Neuronal stem cell (in vitro differentiated cells): ENCODE data around the gene PMS1.
A peak's percentile ranks its signal among the peaks of the same experiment; 100 is the strongest.

Source experiments
- DNase-seq: peaks from one replicate; pipeline ENCODE4 v3.0.0-alpha.2; 2013; ENCODE audit warnings: low spot score
- H2AFZ ChIP-seq: one replicate; pipeline ENCODE4 v1.6.1; 2013; ENCODE audit warnings: mild to moderate bottlenecking, low read length, inconsistent platforms
- H2AK5ac ChIP-seq: 2 replicates; pipeline ENCODE4 v1.6.1; 2013; ENCODE audit warnings: low read depth, mild to moderate bottlenecking, inconsistent platforms, low read length, moderate library complexity, mixed read lengths
- H2BK120ac ChIP-seq: 2 replicates; pipeline ENCODE4 v1.6.1; 2013; ENCODE audit warnings: low read depth, mild to moderate bottlenecking, inconsistent platforms, low read length, moderate library complexity, mixed read lengths
- H2BK12ac ChIP-seq: one replicate; pipeline ENCODE4 v1.6.1; 2013; ENCODE audit warnings: low read length, inconsistent platforms
- H2BK15ac ChIP-seq: 2 replicates; pipeline ENCODE4 v1.6.1; 2013; ENCODE audit warnings: mild to moderate bottlenecking, low read length, inconsistent platforms, mixed read lengths
- H2BK5ac ChIP-seq: one replicate; pipeline ENCODE4 v1.6.1; 2013; ENCODE audit warnings: inconsistent platforms, mild to moderate bottlenecking, low read length, moderate library complexity
- H3K14ac ChIP-seq: one replicate; pipeline ENCODE4 v1.6.1; 2013; ENCODE audit warnings: low read length, inconsistent platforms
- H3K18ac ChIP-seq: 2 replicates; pipeline ENCODE4 v1.6.1; 2013; ENCODE audit warnings: low read length, inconsistent platforms
- H3K23ac ChIP-seq: 2 replicates; pipeline ENCODE4 v1.6.1; 2013; ENCODE audit warnings: low read depth, mild to moderate bottlenecking, mixed read lengths, low read length, inconsistent platforms; ENCODE audit not compliant: poor library complexity
- H3K27ac ChIP-seq: replicated peaks from 3 replicates; pipeline ENCODE4 v1.5.1; 2013; ENCODE audit warnings: low read length, inconsistent platforms
- H3K27me3 ChIP-seq, 3 experiments: 2 replicates each; pipeline ENCODE4 v1.6.1; 2013; ENCODE audit warnings: low read length in 3 of 3, mild to moderate bottlenecking in 2 of 3, inconsistent platforms in 1 of 3, low read depth in 1 of 3, mixed read lengths in 1 of 3, moderate library complexity in 1 of 3; ENCODE audit not compliant: control insufficient read depth in 3 of 3, insufficient read depth in 3 of 3
- H3K36me3 ChIP-seq, 2 donors: replicated peaks in 1 of 2; 2 replicates each; pipeline ENCODE4 v1.6.1; 2013; ENCODE audit warnings: low read length in 2 of 2; ENCODE audit not compliant: control insufficient read depth in 2 of 2, insufficient read depth in 2 of 2
- H3K4ac ChIP-seq: 2 replicates; pipeline ENCODE4 v1.6.1; 2013; ENCODE audit warnings: inconsistent platforms, mild to moderate bottlenecking, low read length, moderate library complexity
- H3K4me1 ChIP-seq, 2 donors: 1 replicate in 1 of 2; 2 replicates in 1 of 2; pipeline ENCODE4 v1.6.1; 2013; ENCODE audit warnings: low read length in 2 of 2, low read depth in 1 of 2; ENCODE audit not compliant: control insufficient read depth in 2 of 2, insufficient read depth in 1 of 2
- H3K4me2 ChIP-seq: one replicate; pipeline ENCODE4 v1.6.1; 2013; ENCODE audit warnings: mild to moderate bottlenecking, low read length, inconsistent platforms; ENCODE audit not compliant: insufficient read depth, poor library complexity, severe bottlenecking
- H3K4me3 ChIP-seq, 2 donors: 2 replicates each; pipeline ENCODE4 v1.5.1; 2013; ENCODE audit warnings: low read length in 2 of 2, mild to moderate bottlenecking in 2 of 2, inconsistent platforms in 1 of 2, moderate library complexity in 1 of 2
- H3K79me1 ChIP-seq: one replicate; pipeline ENCODE4 v1.6.1; 2013; ENCODE audit warnings: low read depth, mild to moderate bottlenecking, inconsistent platforms, low read length, moderate library complexity
- H3K9ac ChIP-seq: one replicate; pipeline ENCODE4 v1.6.1; 2013; ENCODE audit warnings: mild to moderate bottlenecking, low read depth, low read length, inconsistent platforms; ENCODE audit not compliant: poor library complexity
- H3K9me3 ChIP-seq, 2 donors: replicated peaks in 1 of 2; 2 replicates each; pipeline versions ENCODE3 to v1.6.1; 2013; ENCODE audit warnings: low read length in 2 of 2, mild to moderate bottlenecking in 2 of 2, inconsistent platforms in 1 of 2, low read depth in 1 of 2, mixed read lengths in 1 of 2, moderate library complexity in 1 of 2; ENCODE audit not compliant: control insufficient read depth in 2 of 2, insufficient read depth in 1 of 2
- H4K8ac ChIP-seq: one replicate; pipeline ENCODE4 v1.6.1; 2013; ENCODE audit warnings: low read depth, mild to moderate bottlenecking, inconsistent platforms, low read length, moderate library complexity
- H4K91ac ChIP-seq: one replicate; pipeline ENCODE4 v1.6.1; 2013; ENCODE audit warnings: low read length, low read depth, mild to moderate bottlenecking, inconsistent platforms; ENCODE audit not compliant: poor library complexity
- WGBS, 2 donors: extraction: QIAGEN DNeasy Blood & Tissue Kit; methylation state at CpG; one replicate each; pipeline ENCODE4 v1.1.7; 2013; ENCODE audit warnings: missing lambda C conversion rate in 2 of 2, mixed read lengths in 1 of 2; ENCODE audit not compliant: insufficient read length in 2 of 2, insufficient replicate concordance in 1 of 2; ENCODE audit errors: extremely low coverage in 2 of 2; 5-methylcytosine and 5-hydroxymethylcytosine counted together

Gene PMS1

DNA sequence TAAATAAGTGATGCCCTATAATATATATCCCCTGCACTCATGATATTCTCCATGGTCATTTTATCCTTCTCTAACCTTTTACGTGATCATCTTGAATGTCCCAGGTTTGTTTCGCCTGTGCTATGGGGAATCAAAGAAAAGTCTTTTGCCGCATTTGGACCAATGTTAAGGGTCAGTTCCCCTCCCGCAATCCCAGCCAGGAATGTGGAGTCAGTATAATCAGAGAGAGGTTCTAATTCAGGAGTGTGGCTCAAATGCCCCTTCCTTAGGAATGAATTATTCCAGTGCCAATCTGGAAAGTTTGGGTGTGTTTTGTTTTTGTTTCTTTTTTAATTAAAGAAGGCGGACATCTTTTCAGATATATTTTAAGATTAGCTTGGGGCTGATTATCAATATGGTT lies 41.8 kb downstream of the PMS1 start:
- no peak overlapping the region for H2BK5ac ChIP-seq
- H2AK5ac ChIP-seq, result no peak overlapping the region
- H3K4me1 ChIP-seq, result peaks cover 0 to 2% of the 10 kb centered on the region in 2 donors
- H3K23ac ChIP-seq, result no peak overlapping the region
- H3K27me3 ChIP-seq, result no peaks in the 10 kb centered on the region
- no peak overlapping the region for H2BK12ac ChIP-seq
- no peak overlapping the region for H2BK15ac ChIP-seq
- H2BK120ac ChIP-seq, result no peak overlapping the region
- H3K36me3 ChIP-seq, result peaks cover 3 to 55% of the 10 kb centered on the region in 2 donors
- H3K9ac ChIP-seq, result no peak overlapping the region
- H3K14ac ChIP-seq, result no peak overlapping the region
- no peak overlapping the region for H3K4ac ChIP-seq
- H3K4me3 ChIP-seq, result no peak overlapping the region
- no CpG with 5 or more reads among the region's 5 CpGs for WGBS, 2 donors
- no peak overlapping the region for H4K91ac ChIP-seq
- H2AFZ ChIP-seq, result no peak overlapping the region
- peak overlapping the region; percentile 53 for H3K27ac ChIP-seq
- no peak overlapping the region for H3K18ac ChIP-seq
- no peaks in the 10 kb centered on the region for H3K79me1 ChIP-seq
- no peaks in the 10 kb centered on the region for H3K9me3 ChIP-seq
- peak; percentile 54 for DNase-seq
- no peak overlapping the region for H3K4me2 ChIP-seq
- no peak overlapping the region for H4K8ac ChIP-seq

DNA sequence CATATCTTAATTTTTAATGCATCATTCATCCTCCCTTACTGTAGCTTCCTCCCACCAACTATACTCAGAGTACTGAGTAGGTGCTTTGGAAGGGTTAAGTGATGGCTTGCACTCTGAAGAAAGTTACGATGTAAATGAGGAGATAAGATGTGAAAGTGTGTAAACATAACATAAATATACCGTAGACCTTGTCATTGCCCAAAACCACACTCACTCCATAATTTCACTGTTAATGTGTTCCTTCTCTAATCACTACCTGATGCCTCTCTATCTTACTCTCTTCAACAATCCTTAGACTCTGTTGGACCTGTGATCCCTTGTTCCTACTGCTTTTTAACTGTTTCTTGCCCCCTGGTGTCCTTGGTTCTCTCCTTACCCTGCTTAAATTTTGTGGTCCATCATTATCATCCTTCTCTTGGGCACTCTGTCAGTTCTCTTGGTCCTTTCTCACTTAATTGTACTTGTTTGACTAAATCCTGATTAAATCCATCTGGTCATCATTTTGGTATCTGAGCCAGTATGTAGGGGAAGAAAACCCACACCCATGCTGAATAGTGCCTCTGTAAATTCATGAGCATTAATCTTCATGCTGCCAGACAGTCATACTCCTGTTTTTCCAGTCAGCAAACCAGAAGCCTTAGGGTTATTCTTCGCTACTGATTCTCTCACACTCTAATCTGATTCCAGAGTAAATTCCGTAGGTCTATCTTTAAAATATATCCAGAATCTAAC lies 45.0 kb downstream of the PMS1 start:
- Histone ChIP-seq H3K79me1 (no peaks in the 10 kb centered on the region), H2BK5ac (no peak overlapping the region), H2AFZ (no peak overlapping the region), H3K14ac (no peak overlapping the region), H2BK120ac (no peak overlapping the region), H4K8ac (no peak overlapping the region), H3K23ac (no peak overlapping the region), H3K27me3 (no peaks in the 10 kb centered on the region), H3K4me3 (no peak overlapping the region), H3K36me3 (peaks cover 3 to 60% of the 10 kb centered on the region in 2 donors), H4K91ac (no peak overlapping the region), H2AK5ac (no peak overlapping the region), H3K4ac (no peak overlapping the region), H3K9ac (no peak overlapping the region), H3K4me2 (no peak overlapping the region), H3K27ac (no peak overlapping the region), H2BK12ac (no peak overlapping the region), H3K18ac (no peak overlapping the region), H3K9me3 (no peaks in the 10 kb centered on the region), H2BK15ac (no peak overlapping the region), H3K4me1 (peaks cover 0 to 2% of the 10 kb centered on the region in 2 donors)
- WGBS, 2 donors, result no CpG with 5 or more reads among the region's 4 CpGs
- no peak for DNase-seq

DNA sequence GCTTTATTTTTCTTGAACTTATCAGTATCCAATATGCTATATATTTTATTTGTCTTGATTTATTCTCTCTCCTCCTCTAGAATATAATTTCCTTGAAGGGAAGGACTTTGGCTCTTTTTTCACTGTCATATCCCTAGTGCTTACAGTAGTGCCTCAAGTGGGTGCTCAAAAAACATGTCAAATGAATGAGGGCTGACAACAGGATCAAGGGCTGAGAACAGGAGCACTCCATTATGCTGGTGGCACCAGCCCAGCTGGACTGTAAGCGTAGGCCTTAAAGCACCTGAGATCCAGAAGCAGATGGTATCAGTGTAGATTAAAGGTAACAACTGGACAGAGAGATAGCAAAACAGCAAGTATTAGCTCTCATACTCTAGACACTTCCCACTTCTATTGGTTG lies 46.3 kb downstream of the PMS1 start:
- Histone ChIP-seq H3K79me1 (no peaks in the 10 kb centered on the region), H3K4ac (no peak overlapping the region), H3K4me3 (no peak overlapping the region), H2AFZ (no peak overlapping the region), H2BK120ac (no peak overlapping the region), H3K4me2 (no peak overlapping the region), H3K23ac (no peak overlapping the region), H3K36me3 (peaks cover 3 to 53% of the 10 kb centered on the region in 2 donors), H2BK12ac (no peak overlapping the region), H2BK15ac (no peak overlapping the region), H3K9ac (no peak overlapping the region), H3K4me1 (peaks cover 0 to 2% of the 10 kb centered on the region in 2 donors), H3K18ac (no peak overlapping the region), H4K91ac (no peak overlapping the region), H2BK5ac (no peak overlapping the region), H3K14ac (no peak overlapping the region), H2AK5ac (no peak overlapping the region), H3K27ac (no peak overlapping the region), H4K8ac (no peak overlapping the region), H3K9me3 (no peaks in the 10 kb centered on the region), H3K27me3 (no peaks in the 10 kb centered on the region)
- no CpG with 5 or more reads among the region's 1 CpG for WGBS, 2 donors
- no peak for DNase-seq

DNA sequence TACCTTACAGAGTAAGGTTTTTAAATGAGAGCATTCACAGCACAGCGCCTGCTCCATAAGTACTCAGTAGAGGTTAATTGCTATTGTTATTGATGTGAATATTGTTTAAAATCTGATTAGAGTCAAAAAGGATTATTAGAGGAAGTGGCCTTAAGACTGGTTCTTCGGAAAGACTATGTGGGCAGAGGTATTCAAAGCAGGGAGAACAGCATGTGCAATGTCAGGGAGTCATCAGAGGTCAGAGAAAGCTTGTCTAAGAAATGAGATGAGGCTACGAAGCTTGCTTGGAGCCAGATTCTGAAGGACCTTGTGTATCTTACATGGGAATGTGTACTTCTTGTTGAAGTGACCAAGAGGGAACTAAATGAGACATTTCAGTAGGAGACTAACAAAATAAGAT lies 49.8 kb downstream of the PMS1 start:
- H3K23ac ChIP-seq, result no peak overlapping the region
- no peak overlapping the region for H3K27ac ChIP-seq
- no peak overlapping the region for H3K4me3 ChIP-seq
- DNase-seq, result no peak
- H3K27me3 ChIP-seq, result no peaks in the 10 kb centered on the region
- H3K4ac ChIP-seq, result no peak overlapping the region
- no peaks in the 10 kb centered on the region for H3K79me1 ChIP-seq
- no peaks in the 10 kb centered on the region for H3K4me1 ChIP-seq
- H2BK120ac ChIP-seq, result no peak overlapping the region
- H4K91ac ChIP-seq, result no peak overlapping the region
- H2BK5ac ChIP-seq, result no peak overlapping the region
- H3K9ac ChIP-seq, result no peak overlapping the region
- no peak overlapping the region for H3K14ac ChIP-seq
- no peak overlapping the region for H4K8ac ChIP-seq
- H3K18ac ChIP-seq, result no peak overlapping the region
- no CpG with 5 or more reads among the region's 3 CpGs for WGBS, 2 donors
- no peak overlapping the region for H2AK5ac ChIP-seq
- no peaks in the 10 kb centered on the region for H3K9me3 ChIP-seq
- no peak overlapping the region for H3K4me2 ChIP-seq
- H2BK12ac ChIP-seq, result no peak overlapping the region
- no peak overlapping the region for H2AFZ ChIP-seq
- peaks cover 3 to 41% of the 10 kb centered on the region in 2 donors for H3K36me3 ChIP-seq
- H2BK15ac ChIP-seq, result no peak overlapping the region
